NT2/D1 (cell line): Measurements from ENCODE around the gene CFAP73.

Experiments used
- SUZ12 ChIP-seq: IDR thresholded peaks from 2 replicates; pipeline ENCODE4 v1.6.1; 2011; ENCODE audit not compliant: insufficient read length, insufficient read depth; ENCODE audit errors: extremely low read depth
- YY1 ChIP-seq: IDR thresholded peaks from 2 replicates; pipeline ENCODE4 v1.6.1; 2011; ENCODE audit not compliant: insufficient read length, insufficient read depth
- ZNF274 ChIP-seq: IDR thresholded peaks from 2 replicates; pipeline ENCODE4 v1.6.1; 2011; ENCODE audit warnings: mild to moderate bottlenecking, low read depth, low read length

DNA sequence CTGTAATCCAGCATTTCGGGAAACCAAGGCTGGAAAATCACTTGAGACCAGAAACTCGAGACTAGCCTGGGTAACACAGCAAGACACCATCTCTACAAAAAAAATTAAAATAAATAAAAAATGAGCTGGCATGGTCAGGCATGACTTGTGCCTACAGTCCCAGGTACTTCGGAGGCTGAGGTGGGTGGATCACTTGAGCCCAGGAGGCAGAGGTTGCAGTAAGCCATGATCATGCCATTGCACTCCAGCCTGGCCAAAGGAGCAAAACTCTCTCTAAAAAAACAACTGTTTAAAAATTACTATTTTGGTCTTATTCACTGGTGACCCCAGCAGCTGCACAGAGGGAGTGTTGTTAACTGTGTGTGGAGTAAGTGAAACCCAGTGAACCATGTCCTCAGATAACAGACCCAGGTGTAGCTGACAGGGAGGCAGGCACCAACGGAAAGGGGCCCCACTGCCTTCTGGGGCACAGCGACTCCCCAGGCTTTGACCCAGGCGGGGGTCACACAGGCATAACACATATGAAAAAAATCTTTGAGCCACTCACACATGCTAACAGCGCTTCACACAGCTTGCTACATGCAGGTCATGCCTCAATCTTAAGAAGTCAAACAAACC is 23.7 kb downstream of the CFAP73 start:
- no peak for TF ChIP-seq YY1
- TF ChIP-seq SUZ12, result no peak
- TF ChIP-seq ZNF274, result no peak
